ENCODE measurements around the gene LLPH.

LLPH gene

DNA sequence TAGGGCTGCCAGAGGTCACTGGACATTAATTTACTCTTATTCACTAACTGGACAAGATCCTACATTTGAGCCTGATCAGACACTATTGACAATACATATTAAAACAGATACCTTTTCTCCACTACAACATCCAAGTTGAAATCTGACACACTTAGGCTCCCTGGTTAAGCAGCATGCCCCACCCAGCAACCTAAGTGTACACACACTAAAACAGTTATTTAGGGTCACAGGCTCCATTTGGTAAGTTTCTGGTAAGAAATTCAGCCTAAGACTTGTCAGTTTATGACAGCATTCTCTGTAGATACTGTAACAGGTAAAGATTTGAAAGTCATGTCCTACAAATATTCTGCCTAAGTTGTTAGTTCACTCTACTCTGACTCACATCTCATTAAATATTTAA, 12.3 kb upstream of the LLPH start:
- CTCF ChIA-PET: interaction anchor here (0.9 kb wide), 1 partner anchor 93 kb away, joined by 3 read pairs; no protein-coding TSS in a partner anchor
- Histone ChIP-seq H3K36me3 (ENCODE audit: control insufficient read depth in 2 of 2, insufficient read depth in 1 of 2, low read length in 2 of 2) (peaks cover under 1 to 26% of the 10 kb centered on the region in 2 experiments; a peak in 2 of 3 replicates), H3K27ac (ENCODE audit: extremely low read depth, low read depth, low read length) (no peak overlapping the region), H3K9me3 (ENCODE audit: control insufficient read depth, insufficient read depth, low read depth, low read length) (no peaks in the 10 kb centered on the region), H3K4me3 (ENCODE audit: low read depth, low read length) (no peak overlapping the region), H3K4me1 (ENCODE audit: control insufficient read depth, insufficient read depth, low read length) (no peaks in the 10 kb centered on the region)
- TF ChIP-seq GLIS1 (tag by site-specific recombination; IDR thresholded peaks at IDR 0.05): no peak
- no peak for TF ChIP-seq ZNF37A (tag by site-specific recombination; IDR thresholded peaks at IDR 0.05)
- TF ChIP-seq, protein P1, sequence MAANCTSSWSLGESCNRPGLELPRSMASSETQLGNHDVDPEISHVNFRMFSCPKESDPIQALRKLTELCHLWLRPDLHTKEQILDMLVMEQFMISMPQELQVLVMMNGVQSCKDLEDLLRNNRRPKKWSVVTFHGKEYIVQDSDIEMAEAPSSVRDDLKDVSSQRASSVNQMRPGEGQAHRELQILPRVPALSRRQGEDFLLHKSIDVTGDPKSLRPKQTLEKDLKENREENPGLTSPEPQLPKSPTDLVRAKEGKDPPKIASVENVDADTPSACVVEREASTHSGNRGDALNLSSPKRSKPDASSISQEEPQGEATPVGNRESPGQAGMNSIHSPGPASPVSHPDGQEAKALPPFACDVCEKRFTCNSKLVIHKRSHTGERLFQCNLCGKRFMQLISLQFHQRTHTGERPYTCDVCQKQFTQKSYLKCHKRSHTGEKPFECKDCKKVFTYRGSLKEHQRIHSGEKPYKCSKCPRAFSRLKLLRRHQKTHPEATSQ (tag by site-specific recombination; IDR thresholded peaks at IDR 0.05): no peak
- TF ChIP-seq SALL2 (tag by site-specific recombination; IDR thresholded peaks at IDR 0.05; ENCODE audit: borderline replicate concordance): no peak
- TF ChIP-seq, protein P2, sequence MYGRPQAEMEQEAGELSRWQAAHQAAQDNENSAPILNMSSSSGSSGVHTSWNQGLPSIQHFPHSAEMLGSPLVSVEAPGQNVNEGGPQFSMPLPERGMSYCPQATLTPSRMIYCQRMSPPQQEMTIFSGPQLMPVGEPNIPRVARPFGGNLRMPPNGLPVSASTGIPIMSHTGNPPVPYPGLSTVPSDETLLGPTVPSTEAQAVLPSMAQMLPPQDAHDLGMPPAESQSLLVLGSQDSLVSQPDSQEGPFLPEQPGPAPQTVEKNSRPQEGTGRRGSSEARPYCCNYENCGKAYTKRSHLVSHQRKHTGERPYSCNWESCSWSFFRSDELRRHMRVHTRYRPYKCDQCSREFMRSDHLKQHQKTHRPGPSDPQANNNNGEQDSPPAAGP (tag by site-specific recombination; IDR thresholded peaks at IDR 0.05): no peak
- TF ChIP-seq ZNF211 (tag by site-specific recombination; IDR thresholded peaks at IDR 0.05; ENCODE audit: low read depth): no peak
- TF ChIP-seq, protein P3, sequence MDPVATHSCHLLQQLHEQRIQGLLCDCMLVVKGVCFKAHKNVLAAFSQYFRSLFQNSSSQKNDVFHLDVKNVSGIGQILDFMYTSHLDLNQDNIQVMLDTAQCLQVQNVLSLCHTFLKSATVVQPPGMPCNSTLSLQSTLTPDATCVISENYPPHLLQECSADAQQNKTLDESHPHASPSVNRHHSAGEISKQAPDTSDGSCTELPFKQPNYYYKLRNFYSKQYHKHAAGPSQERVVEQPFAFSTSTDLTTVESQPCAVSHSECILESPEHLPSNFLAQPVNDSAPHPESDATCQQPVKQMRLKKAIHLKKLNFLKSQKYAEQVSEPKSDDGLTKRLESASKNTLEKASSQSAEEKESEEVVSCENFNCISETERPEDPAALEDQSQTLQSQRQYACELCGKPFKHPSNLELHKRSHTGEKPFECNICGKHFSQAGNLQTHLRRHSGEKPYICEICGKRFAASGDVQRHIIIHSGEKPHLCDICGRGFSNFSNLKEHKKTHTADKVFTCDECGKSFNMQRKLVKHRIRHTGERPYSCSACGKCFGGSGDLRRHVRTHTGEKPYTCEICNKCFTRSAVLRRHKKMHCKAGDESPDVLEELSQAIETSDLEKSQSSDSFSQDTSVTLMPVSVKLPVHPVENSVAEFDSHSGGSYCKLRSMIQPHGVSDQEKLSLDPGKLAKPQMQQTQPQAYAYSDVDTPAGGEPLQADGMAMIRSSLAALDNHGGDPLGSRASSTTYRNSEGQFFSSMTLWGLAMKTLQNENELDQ (tag by site-specific recombination; IDR thresholded peaks at IDR 0.05; ENCODE audit: low read depth): no peak
- TF ChIP-seq, protein P4, sequence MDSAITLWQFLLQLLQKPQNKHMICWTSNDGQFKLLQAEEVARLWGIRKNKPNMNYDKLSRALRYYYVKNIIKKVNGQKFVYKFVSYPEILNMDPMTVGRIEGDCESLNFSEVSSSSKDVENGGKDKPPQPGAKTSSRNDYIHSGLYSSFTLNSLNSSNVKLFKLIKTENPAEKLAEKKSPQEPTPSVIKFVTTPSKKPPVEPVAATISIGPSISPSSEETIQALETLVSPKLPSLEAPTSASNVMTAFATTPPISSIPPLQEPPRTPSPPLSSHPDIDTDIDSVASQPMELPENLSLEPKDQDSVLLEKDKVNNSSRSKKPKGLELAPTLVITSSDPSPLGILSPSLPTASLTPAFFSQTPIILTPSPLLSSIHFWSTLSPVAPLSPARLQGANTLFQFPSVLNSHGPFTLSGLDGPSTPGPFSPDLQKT (IDR thresholded peaks at IDR 0.05; ENCODE audit: borderline replicate concordance, low read depth, low read length): no peak
- no peak for TF ChIP-seq SP2 (tag by site-specific recombination; IDR thresholded peaks at IDR 0.05)
- no peak for TF ChIP-seq KLF10 (tag by site-specific recombination; IDR thresholded peaks at IDR 0.05)
- POLR2A ChIA-PET: no interaction called here

DNA sequence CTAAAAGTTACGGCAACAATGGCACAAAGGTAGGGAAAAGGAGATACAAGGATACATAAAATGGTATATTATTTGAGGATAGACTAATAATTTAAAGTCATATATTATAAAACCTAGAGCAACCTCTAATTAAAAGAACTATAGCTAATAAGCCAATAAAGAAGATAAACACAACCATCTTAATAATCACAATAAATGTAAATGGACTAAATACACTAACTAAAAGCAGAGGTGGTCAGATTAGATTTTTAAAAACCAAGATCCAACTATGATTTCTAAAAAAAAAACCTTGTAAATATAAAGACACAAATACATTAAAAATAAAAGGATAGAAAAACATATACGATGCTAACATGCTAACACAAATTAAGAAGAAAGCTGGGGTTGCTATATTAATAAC, 10.7 kb upstream of the LLPH start:
- no peak overlapping the region for H3K27ac ChIP-seq (ENCODE audit: extremely low read depth, low read depth, low read length)
- H3K9me3 ChIP-seq (ENCODE audit: control insufficient read depth, insufficient read depth, low read depth, low read length): no peaks in the 10 kb centered on the region
- TF ChIP-seq SETDB1 (IDR thresholded peaks at IDR 0.05; ENCODE audit: insufficient read length, low read length) (peak; percentile 71), OVOL3 (tag by site-specific recombination; IDR thresholded peaks at IDR 0.05) (no peak)
- CTCF ChIA-PET: no interaction called here
- POLR2A ChIA-PET: no interaction called here
- no peaks in the 10 kb centered on the region for H3K4me1 ChIP-seq (ENCODE audit: control insufficient read depth, insufficient read depth, low read length)
- H3K4me3 ChIP-seq (ENCODE audit: low read depth, low read length): no peak overlapping the region
- H3K36me3 ChIP-seq (ENCODE audit: control insufficient read depth in 2 of 2, insufficient read depth in 1 of 2, low read length in 2 of 2): peaks cover 9 to 36% of the 10 kb centered on the region in 2 experiments; a peak in 2 of 3 replicates

DNA sequence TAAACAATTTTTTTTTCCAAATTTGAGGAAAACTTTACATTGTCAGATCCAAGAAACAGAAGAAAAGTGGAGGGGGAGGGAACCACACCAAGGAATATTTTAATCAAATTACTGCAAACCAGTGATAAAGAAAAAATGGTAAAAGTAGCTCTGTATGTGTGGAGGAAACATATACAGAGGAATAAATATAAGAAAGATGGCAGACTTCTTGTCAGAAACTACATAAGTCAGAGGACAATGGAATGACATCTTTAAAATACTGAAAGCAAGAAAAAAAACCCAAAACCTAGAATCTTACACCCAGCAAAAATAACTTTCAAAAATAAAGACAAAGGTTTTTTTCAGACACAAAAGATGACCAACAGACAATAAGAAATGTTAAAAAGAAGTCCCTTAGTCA, 10.2 kb upstream of the LLPH start:
- Histone ChIP-seq H3K9me3 (ENCODE audit: control insufficient read depth, insufficient read depth, low read depth, low read length) (no peaks in the 10 kb centered on the region), H3K27ac (ENCODE audit: extremely low read depth, low read depth, low read length) (no peak overlapping the region), H3K36me3 (ENCODE audit: control insufficient read depth in 2 of 2, insufficient read depth in 1 of 2, low read length in 2 of 2) (peaks cover 9 to 40% of the 10 kb centered on the region in 2 experiments; a peak in 2 of 3 replicates), H3K4me1 (ENCODE audit: control insufficient read depth, insufficient read depth, low read length) (no peaks in the 10 kb centered on the region), H3K4me3 (ENCODE audit: low read depth, low read length) (no peak overlapping the region)
- POLR2A ChIA-PET: no interaction called here
- CTCF ChIA-PET: no interaction called here
- TF ChIP-seq ZNF549 (tag by site-specific recombination; IDR thresholded peaks at IDR 0.05) (peak; percentile 25; the same call in 1 of the 2 replicates), ZNF529 (tag by site-specific recombination; IDR thresholded peaks at IDR 0.05; ENCODE audit: insufficient replicate concordance) (peak; percentile 8), ZNF791 (tag by site-specific recombination; IDR thresholded peaks at IDR 0.05) (no peak), ZNF510 (tag by site-specific recombination; IDR thresholded peaks at IDR 0.05; ENCODE audit: insufficient replicate concordance) (peak; percentile 5)
